ENCODE measurements around the gene MB21D2.

The MB21D2 gene

GRCh38 chr3:192890347-192891335 is 27.0 kb downstream of the MB21D2 start:
- DNase-seq, result no peak

GRCh38 chr3:192889679-192890078 is 28.0 kb downstream of the MB21D2 start:
- DNase-seq, result no peak

- DNase-seq, result no peak
These were observed 29.5 kb downstream of the MB21D2 start for GRCh38 chr3:192888190-192888589.

DNA sequence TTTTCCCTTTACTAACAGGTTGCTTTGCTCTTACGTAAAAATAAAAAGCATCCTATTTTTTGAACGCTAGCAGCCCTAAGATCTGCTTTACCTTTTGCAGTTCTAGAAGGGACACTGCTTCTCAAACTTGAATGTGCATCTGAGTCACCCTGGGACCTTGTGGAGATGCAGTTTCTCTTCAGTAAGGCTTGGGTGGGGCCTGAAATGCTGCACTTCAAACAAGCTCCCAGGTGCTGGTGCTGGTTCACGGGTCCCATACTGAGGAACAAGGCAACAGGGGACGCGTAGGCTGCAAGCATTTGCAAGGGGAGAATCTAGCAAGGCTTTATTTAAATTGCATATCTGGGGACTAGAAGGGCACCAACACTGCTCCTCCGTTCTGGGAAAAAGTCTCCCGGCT is 30.0 kb downstream of the MB21D2 start:
- no peak for DNase-seq

GRCh38 chr3:192887047-192887446 is 30.6 kb downstream of the MB21D2 start:
- no peak for DNase-seq

- DNase-seq, result no peak
These were observed 32.6 kb downstream of the MB21D2 start for GRCh38 chr3:192884777-192885773.

GRCh38 chr3:192883512-192883911 is 34.1 kb downstream of the MB21D2 start:
- no peak for DNase-seq

DNA sequence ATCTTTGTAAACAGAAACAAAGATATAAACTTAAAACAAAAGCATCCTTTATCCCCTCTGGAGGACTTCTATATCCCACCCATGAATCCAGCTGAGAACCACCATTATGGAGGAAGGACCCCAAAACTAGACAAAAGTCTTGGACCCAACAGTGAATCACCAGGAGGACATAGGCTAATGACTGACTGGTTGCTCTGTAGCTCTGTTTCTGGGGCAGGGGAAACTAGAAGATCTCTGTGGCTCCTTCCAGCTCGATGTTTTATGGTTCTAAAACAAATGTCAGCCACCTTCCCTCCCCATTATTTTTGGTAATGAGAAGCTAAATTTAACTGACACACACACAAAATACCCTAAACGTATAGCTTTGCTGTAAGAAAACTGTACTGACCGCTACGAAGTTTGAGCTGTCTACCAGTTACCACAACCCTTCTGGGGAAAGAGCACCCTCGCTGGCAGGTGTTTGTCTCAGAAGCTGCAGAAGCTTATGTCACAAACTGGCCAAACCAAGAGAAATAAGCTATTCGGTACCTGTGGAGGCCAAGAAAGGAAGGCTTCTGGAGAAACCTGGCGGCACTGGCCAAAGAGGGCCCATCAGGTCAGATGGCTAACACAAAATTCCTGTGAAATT is 36.4 kb downstream of the MB21D2 start:
- no peak for DNase-seq

DNA sequence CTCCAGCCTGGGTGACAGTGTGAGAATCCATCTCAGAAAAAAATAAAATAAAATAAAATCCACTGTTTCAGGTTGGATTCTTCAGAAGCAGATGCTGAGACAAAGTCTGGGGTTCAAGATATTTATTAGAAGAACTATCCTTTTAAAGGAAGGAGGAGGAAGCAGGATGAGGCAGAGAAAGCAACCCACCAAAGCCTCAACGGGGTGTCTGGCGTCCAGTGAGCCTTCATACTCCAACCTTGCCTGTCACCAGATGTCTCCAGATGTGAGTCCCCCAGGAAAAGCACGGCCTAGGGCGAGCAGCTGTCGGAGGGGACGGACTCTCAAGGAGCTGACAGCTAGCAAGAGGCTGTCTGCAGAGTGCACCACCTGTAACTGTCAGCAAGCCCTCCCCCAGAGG is 37.3 kb downstream of the MB21D2 start:
- no peak for DNase-seq

GRCh38 chr3:192879346-192880031 is 38.2 kb downstream of the MB21D2 start:
- DNase-seq, result no peak

DNA sequence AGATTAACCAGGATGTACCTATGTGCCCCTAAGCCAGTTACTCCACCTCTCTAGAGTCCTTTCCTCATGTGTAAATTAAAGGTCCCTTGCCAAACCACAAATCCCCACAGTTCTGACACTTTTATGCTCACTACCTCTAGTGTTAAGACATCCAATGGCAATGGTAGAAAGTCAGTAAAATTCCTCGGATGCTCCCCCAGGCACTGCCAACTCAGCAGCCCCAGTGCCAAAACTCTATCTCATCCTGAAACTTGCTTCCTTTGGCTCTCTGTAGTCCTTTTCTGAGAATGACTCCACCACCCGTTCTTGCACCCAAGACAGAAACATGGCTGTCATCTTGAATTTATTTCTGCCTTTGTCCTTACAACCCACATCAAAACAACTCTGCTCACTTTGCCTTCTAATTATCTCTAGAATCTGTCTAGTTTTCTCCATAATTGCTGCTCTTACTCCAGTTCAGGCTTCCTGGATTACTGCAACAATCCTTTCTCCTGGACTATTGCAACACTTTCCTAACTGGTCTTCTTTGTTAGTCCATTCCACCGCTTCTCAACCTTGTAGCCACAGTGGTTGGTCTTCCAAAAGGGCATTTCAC is 41.6 kb downstream of the MB21D2 start:
- DNase-seq, result no peak

DNA sequence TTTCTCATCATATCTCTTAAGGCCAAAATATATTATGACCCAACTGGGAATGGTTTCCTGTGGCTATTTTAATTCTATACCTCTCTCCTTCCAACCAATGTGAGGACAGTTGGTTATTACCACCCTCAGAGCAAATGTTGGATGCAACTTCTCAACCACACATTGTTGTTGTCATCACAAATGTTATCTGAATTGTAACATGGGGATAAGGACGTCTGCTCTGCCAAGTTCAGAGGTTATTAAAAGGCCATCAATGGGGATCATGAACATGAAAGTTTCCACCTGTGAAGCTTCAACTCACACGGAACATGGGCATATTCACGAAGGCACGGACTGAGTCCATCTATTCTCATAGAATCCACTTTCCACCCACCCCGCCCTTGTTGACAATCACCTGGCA is 46.8 kb downstream of the MB21D2 start:
- no peak for DNase-seq

DNA sequence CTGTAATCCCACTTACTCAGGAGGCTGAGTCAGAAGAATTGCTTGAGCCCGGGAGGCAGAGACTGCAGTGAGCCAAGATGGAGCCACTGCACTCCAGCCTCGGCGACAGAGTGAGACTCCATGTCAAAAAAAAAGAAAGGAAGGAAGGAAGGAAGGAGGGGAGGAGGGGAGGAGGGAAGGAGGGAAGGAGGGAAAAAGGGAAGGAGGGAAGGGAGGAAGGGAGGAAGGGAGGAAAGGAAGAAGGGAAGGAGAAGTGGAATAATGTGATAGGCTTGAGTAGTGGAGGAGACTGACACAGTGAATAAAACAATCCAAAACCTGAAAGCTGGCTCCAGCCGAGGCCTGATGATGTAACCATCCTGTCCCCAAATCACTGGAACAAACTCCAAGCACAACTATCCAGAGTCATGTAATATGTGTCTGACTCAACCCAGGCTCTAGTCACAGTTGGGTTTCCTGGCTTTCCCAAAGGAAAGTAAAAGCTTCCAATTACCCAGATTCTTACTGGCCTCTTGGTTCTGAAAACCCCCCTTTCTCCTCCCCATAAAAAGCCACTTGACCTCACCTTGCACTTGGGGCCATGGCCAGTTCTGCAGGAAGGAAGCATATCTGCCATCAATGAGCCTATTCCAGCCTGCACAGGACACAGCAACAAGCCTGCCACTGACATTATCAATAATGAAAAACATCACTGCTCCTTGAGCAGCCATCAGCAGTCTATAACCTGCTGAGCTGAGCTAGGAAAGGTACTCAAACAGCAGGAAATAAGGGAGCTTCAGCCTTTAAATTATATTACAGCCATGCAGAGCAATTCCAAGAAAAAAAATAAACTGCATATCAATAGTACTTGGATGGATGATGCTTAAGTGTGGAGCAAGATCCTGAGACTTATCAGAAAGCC is 48.3 kb downstream of the MB21D2 start:
- no peak for DNase-seq

- no peak for DNase-seq
These were observed 50.0 kb downstream of the MB21D2 start for GRCh38 chr3:192867645-192868044.

- DNase-seq, result no peak
These were observed 50.9 kb downstream of the MB21D2 start for GRCh38 chr3:192866804-192867203.

GRCh38 chr3:192864941-192865340 is 52.7 kb downstream of the MB21D2 start:
- DNase-seq, result no peak

GRCh38 chr3:192863091-192863420 is 54.6 kb downstream of the MB21D2 start:
- no peak for DNase-seq

- no peak for DNase-seq
These were observed 55.1 kb downstream of the MB21D2 start for GRCh38 chr3:192862408-192863090.

- DNase-seq, result no peak
These were observed 55.7 kb downstream of the MB21D2 start for GRCh38 chr3:192861972-192862371.

GRCh38 chr3:192860454-192860853 is 57.2 kb downstream of the MB21D2 start:
- no peak for DNase-seq

All from NCI-H1092 treated with DMSO at 0.1 percent for 48 hours (cell line).